GM18508 (cell line): ENCODE results near the gene CNTD1.

Experiments
- ATAC-seq: cut with Tn5 transposase; IDR thresholded peaks from one replicate; pipeline ENCODE4 v1.9.1; 2021; ENCODE audit warnings: moderate number of reproducible peaks; ENCODE audit not compliant: insufficient read depth, unreplicated experiment

Gene CNTD1

GRCh38 chr17:42778570-42778969 is 20.1 kb upstream of the CNTD1 start:
- no peak for ATAC-seq

GRCh38 chr17:42779304-42779935 is 19.2 kb upstream of the CNTD1 start:
- ATAC-seq, result no peak

- ATAC-seq, result no peak
Measured at GRCh38 chr17:42779936-42780850, 18.5 kb upstream of the CNTD1 start, which contains the start of gene WNK4. Gene WNK4, plus strand, starts transcription at chr17:42780610. Its CDS starts 89 bp downstream, at chr17:42780699.

- ATAC-seq, result no peak
Measured at GRCh38 chr17:42780851-42781638, 17.6 kb upstream of the CNTD1 start.

- ATAC-seq, result no peak
Measured at GRCh38 chr17:42781639-42782165, 17.0 kb upstream of the CNTD1 start.

GRCh38 chr17:42782166-42783061 is 16.2 kb upstream of the CNTD1 start:
- no peak for ATAC-seq

GRCh38 chr17:42783062-42783790 is 15.4 kb upstream of the CNTD1 start:
- no peak for ATAC-seq

GRCh38 chr17:42783791-42784138 is 14.9 kb upstream of the CNTD1 start:
- ATAC-seq, result no peak

- ATAC-seq, result no peak
Measured at GRCh38 chr17:42784409-42784808, 14.3 kb upstream of the CNTD1 start.

- no peak for ATAC-seq
Measured at GRCh38 chr17:42784811-42785592, 13.7 kb upstream of the CNTD1 start.

DNA sequence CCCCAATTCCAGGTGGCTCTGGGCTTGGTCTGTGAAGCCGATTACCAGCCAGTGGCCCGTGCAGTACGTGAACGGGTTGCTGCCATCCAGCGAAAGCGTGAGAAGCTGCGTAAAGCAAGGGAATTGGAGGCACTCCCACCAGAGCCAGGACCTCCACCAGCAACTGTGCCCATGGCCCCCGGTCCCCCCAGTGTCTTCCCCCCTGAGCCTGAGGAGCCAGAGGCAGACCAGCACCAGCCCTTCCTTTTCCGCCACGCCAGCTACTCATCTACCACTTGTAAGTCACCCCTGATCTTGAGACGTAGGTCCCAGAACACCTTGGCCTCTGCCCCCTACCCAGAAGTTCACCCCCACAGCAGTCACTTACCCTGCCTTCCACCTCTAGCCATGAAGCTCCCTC is 11.4 kb upstream of the CNTD1 start:
- no peak for ATAC-seq

DNA sequence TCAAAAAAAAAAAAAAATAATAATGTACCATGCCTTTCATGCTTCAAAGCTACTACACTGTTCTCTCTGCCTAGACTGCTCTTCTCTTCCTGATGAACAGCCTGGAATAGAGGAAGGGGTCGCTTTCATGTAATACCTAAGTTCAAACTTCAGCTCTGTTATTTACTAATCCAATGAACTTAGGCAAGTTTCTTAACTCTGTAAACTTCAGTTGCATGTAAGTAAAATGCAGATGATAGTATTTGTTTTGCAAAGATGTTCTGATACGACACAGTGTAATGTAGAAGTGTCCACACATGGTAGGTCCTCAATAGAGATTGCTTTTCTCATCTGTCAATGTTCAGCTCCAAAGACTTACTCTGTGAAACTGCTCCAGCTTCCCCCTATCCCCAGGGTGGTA is 6.7 kb upstream of the CNTD1 start:
- ATAC-seq, result no peak

DNA sequence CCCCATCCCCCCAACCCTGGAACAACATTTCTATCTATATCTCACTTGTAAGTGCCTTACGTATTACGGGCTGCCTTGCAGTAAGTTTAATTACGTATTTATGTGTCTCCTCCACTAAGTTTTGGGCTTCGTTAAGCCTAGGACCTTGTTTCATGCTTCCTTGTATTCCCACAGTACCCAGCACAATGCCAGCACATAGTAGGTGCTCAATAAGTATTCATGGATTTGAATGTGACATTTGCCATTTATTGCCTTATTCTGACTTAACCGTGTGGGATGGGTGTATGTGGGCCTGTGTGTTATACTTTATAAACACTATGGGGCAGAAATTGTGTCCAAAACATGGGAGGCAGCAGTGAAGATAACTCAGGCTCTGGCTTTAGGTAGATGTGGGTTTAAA is 6.1 kb upstream of the CNTD1 start:
- ATAC-seq, result no peak

DNA sequence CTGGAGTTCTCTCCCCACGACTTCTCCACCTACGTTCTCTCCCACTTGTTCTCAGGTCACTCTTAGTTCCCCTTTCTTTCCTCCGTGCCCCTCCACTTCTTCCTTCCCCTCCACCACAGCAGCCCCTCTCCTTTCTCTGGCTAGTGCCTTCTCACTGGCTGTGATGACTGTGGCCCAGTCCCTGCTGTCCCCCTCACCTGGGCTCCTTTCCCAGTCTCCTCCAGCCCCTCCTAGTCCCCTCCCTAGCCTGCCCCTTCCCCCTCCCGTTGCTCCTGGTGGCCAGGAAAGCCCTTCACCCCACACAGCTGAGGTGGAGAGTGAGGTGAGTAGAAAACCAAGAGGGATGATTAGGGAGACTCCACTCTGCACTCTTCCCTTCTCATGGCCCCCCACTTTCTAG is 3.6 kb upstream of the CNTD1 start:
- no peak for ATAC-seq

DNA sequence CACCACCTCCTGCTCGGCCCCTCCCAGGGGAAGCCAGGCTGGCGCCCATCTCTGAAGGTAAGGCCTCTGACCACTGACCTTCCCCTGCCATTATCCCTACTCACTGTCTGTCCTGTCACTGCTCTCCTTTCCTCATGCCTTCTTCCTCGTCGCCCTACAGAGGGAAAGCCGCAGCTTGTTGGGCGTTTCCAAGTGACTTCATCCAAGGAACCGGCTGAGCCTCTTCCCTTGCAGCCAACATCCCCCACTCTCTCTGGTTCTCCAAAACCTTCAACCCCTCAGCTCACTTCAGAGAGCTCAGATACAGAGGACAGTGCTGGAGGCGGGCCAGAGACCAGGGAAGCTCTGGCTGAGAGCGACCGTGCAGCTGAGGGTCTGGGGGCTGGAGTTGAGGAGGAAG is 3.2 kb upstream of the CNTD1 start:
- ATAC-seq, result no peak

DNA sequence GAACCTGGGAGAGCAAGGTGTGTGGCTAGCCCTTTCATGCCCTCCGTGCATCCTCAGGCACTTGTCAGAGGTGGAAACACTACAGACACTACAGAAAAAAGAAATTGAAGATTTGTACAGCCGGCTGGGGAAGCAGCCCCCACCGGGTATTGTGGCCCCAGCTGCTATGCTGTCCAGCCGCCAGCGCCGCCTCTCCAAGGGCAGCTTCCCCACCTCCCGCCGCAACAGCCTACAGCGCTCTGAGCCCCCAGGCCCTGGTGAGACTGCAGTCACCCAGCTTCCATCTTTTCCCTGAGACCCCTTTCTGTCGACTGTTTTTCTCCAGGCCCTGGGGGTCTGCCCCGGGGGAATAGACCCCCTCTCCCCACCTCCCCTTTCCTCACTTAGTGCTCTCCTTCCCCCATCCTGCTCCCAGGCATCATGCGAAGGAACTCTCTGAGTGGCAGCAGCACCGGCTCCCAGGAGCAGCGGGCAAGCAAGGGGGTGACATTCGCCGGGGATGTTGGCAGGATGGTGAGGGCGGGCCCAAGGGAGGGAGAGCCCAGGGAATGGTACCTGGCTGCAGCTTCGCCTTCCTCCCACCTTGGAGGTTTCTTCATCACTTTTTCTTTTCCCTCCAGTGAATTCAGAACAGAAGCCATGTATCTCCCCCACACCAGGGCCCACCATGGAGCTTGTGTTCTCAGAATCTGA is 2.4 kb upstream of the CNTD1 start:
- ATAC-seq, result no peak

DNA sequence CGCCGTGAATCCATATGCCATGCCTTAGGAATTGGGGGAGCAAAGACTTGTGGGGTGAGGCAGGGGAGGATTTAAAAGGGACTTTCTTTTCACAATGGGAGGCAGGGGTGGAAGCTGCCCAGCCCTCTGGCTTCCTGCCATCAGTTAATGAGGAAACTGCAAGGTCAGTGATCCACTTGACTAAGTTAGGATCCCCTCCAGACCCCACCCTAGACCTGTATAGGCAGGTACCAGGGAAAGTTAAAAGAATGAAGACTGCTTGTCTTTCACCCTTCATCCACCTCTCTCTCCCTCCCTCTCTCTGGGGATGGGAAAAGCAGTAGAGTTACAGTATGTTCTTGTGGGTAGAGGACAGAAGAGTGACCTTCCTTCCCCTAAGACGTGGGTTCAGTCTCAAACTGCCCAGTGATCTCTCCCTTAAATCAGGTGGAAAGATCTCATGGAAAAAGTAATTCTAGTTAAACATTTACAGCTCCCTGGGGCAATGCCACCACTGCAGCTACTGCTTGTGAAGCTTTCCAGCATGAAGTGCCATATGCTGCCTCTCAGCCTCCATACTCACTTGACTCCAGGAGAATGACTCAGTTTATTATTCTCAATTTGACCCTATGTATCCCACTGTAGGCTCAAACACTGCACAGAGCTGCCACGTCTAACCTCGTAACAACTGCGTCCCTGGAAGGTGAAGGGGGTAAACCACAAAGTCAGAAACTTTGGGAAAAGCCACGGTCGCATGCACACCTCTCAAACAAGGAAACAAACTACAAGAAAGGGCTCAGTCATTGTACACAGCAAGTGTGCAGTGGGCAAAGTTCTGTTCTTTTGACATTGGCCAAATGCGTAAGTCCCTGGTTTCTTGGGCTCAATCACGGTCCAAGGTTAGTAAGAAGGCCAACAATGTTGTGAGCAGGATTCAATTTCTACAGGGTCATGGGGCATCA is 1.3 kb upstream of the CNTD1 start:
- no peak for ATAC-seq
